Testis (tissue), 3 donors: ENCODE measurements around the gene PTPRN2. TPM values are rescaled to one million over a fixed set of nuclear protein-coding genes. Genes with fewer than 3 reads are reported as not detected.

Experiments
- DNase-seq: peaks from one replicate; pipeline ENCODE4 v3.0.0-alpha.2; 2019
- H3K27ac ChIP-seq, 2 donors: fragments of 200-600 bp; sonication (generic); one replicate each; pipeline ENCODE4 v1.5.1; 2019
- H3K27me3 ChIP-seq: fragments of 200-600 bp; sonication (generic); one replicate; pipeline ENCODE4 v1.5.1; 2019
- H3K36me3 ChIP-seq: fragments of 200-600 bp; sonication (generic); one replicate; pipeline ENCODE4 v1.5.1; 2017; ENCODE audit warnings: low read depth; ENCODE audit errors: missing control alignments
- H3K4me1 ChIP-seq: fragments of 200-600 bp; sonication (generic); one replicate; pipeline ENCODE4 v1.5.1; 2019
- H3K4me3 ChIP-seq, 2 donors: fragments of 200-600 bp; sonication (generic); one replicate each; pipeline ENCODE4 v1.5.1; 2017 to 2019
- H3K9me3 ChIP-seq: fragments of 200-600 bp; sonication (generic); one replicate; pipeline ENCODE4 v1.5.1; 2017
- CTCF ChIP-seq, 3 experiments: fragments of 450-650 bp in 2 of 3; fragments of 200-600 bp in 1 of 3; sonication (generic) in 1 of 3; IDR thresholded peaks; one replicate each; pipeline ENCODE4 v1.5.1; 2016 to 2019; ENCODE audit warnings: antibody characterized with exemption in 3 of 3, mild to moderate bottlenecking in 2 of 3, moderate library complexity in 1 of 3
- POLR2A ChIP-seq: fragments of 450-650 bp; IDR thresholded peaks from one replicate; pipeline ENCODE4 v1.6.1; 2017; ENCODE audit warnings: antibody characterized with exemption, mild to moderate bottlenecking, moderate library complexity
- WGBS, 2 donors: methylation state at CpG; one replicate each; pipeline ENCODE4 v1.1.5; 2018; 5-methylcytosine and 5-hydroxymethylcytosine counted together
- intact Hi-C: fragments of 100-400 bp; cut with DNase I; formaldehyde crosslinking; loops from one replicate; pipeline ENCODE4 v1.15.1; 2023; ENCODE audit warnings: low total_unique reads
- polyA plus RNA-seq: library from polyadenylated mRNA; stranded (reverse); fragments of 350-450 nt; fragmentation: Illumina TruSeq; extraction: RNeasy Lipid Tissue Mini Kit (QIAGEN cat#74804); gene quantifications from one replicate; pipeline ENCODE4 v1.2.3, GENCODE V29; 2014; ENCODE audit warnings: low read depth, low replicate concordance; ENCODE audit not compliant: insufficient read depth
- total RNA-seq, 2 donors: library from RNA; depleted of rRNA; stranded (reverse); fragments of >200 nt; gene quantifications; one replicate each; pipeline ENCODE4 v1.2.3, GENCODE V29; 2016

The PTPRN2 gene
- total and polyA plus RNA-seq, 3 donors from 2014 or later: 9.3 to 10.8 (median 9.8) TPM

GRCh38 chr7:157825325-157825724 lies 762.3 kb downstream of the PTPRN2 start:
- intact Hi-C loops: no loop called here
- DNase-seq: no peak
- Histone ChIP-seq H3K4me1 (no peaks in the 10 kb centered on the region), H3K9me3 (no peaks in the 10 kb centered on the region), H3K4me3 (no peak overlapping the region), H3K27ac (no peak overlapping the region), H3K27me3 (no peaks in the 10 kb centered on the region), H3K36me3 (no peaks in the 10 kb centered on the region)
- 77 to 85% methylated on average over 6 of the region's 6 CpGs for WGBS, 2 donors
- TF ChIP-seq CTCF (IDR thresholded peaks at IDR 0.05) (no peak), POLR2A (no peak)

GRCh38 chr7:157824819-157825121 lies 762.9 kb downstream of the PTPRN2 start:
- Histone ChIP-seq H3K4me1 (no peaks in the 10 kb centered on the region), H3K36me3 (no peaks in the 10 kb centered on the region), H3K27ac (no peak overlapping the region), H3K9me3 (no peaks in the 10 kb centered on the region), H3K4me3 (no peak overlapping the region), H3K27me3 (no peaks in the 10 kb centered on the region)
- WGBS, 2 donors: 88 to 90% methylated on average over 4 to 8 of the region's 8 CpGs
- TF ChIP-seq POLR2A: no peak
- TF ChIP-seq CTCF (IDR thresholded peaks at IDR 0.05): no peak
- DNase-seq: no peak
- intact Hi-C loops: no loop called here

- TF ChIP-seq POLR2A (no peak), CTCF (IDR thresholded peaks at IDR 0.05) (no peak)
These were observed 763.4 kb downstream of the PTPRN2 start for GRCh38 chr7:157824011-157824818.

GRCh38 chr7:157822688-157823031 lies 765.0 kb downstream of the PTPRN2 start:
- no peak for TF ChIP-seq CTCF (IDR thresholded peaks at IDR 0.05)
- TF ChIP-seq POLR2A: no peak
- Histone ChIP-seq H3K4me1 (no peaks in the 10 kb centered on the region), H3K36me3 (no peaks in the 10 kb centered on the region), H3K27me3 (no peaks in the 10 kb centered on the region), H3K4me3 (no peak overlapping the region), H3K9me3 (no peaks in the 10 kb centered on the region), H3K27ac (no peak overlapping the region)
- WGBS, 2 donors: 86 to 96% methylated on average over 1 of the region's 1 CpG
- DNase-seq: no peak
- intact Hi-C loops: no loop called here

More at GRCh38 chr7:157824011-157824818, 763.4 kb downstream of the PTPRN2 start:
- Histone ChIP-seq H3K36me3 (no peaks in the 10 kb centered on the region), H3K4me1 (no peaks in the 10 kb centered on the region), H3K27ac (no peak overlapping the region), H3K4me3 (no peak overlapping the region), H3K9me3 (no peaks in the 10 kb centered on the region), H3K27me3 (no peaks in the 10 kb centered on the region)
- intact Hi-C loops: no loop called here
- WGBS, 2 donors: 84 to 96% methylated on average over 9 to 18 of the region's 18 CpGs
- no peak for DNase-seq
